Adrenal gland (tissue), 5 donors: ENCODE measurements around the gene NAV2.

Experiments used
- CTCF ChIP-seq, 6 experiments: fragments of 450-650 bp in 4 of 6; fragments of 200-600 bp in 2 of 6; sonication (generic) in 1 of 6; IDR thresholded peaks; 1 replicate in 5 of 6; 2 replicates in 1 of 6; pipeline versions ENCODE4 v1.5.1 to v1.8.0; 2016 to 2021; ENCODE audit warnings: antibody characterized with exemption in 6 of 6, mild to moderate bottlenecking in 2 of 6, moderate library complexity in 1 of 6
- POLR2A ChIP-seq, 2 donors: fragments of 450-650 bp; IDR thresholded peaks; one replicate each; pipeline ENCODE4 v1.6.1; 2017; ENCODE audit warnings: antibody characterized with exemption in 2 of 2, mild to moderate bottlenecking in 2 of 2, moderate library complexity in 1 of 2
- donor health status: DM: no; HTN: no; CAD: no.

DNA sequence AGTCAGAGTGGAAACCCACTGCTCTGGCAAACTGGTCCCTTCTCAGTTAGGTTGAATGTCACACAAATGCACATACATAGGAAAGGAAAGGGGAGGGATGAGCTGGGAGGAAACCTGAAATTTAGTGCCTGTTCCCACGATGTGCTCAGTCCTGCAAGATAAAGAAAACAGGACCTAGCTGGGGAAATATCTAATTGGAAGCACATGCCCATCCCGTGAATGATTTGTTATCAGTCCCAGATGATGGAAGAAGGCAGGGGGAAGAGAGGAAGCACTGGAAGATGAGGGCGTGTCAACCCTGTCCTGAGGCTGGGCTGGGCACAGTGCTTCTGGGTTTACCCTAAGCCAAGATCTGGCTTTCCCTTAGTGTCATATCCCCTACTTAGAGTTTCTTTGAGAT is 173.9 kb downstream of the NAV2 start:
- TF ChIP-seq CTCF (IDR thresholded peaks at IDR 0.05) (no peak), POLR2A (IDR thresholded peaks at IDR 0.05) (no peak)
